ENCODE data around the gene NXPH1.

NXPH1 gene

DNA sequence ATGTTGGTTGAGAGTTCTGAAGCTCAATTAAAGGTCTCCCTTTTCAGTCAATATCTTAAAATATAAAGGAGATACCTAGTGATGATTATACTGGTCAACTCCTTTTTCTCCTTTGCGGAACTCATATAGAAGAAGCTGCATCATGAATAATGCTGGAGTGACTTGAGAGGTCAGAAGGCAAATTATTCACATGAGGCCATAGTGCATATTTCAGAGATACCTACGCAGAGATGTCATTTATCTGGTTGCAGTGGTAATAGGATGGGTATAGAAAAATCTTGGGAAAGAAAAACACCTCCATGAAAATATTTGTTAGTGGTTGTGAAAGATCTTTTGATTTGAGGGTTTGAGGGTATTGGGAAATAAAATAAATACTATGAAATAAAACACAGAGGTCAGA lies 47.7 kb downstream of the NXPH1 start:
- H3K27me3 ChIP-seq (ENCODE audit: insufficient read depth, low read length): no peaks in the 10 kb centered on the region
- no peak overlapping the region for H3K4me3 ChIP-seq (ENCODE audit: low read length)
- no peaks in the 10 kb centered on the region for H3K36me3 ChIP-seq (ENCODE audit: insufficient read depth, low read depth, low read length)
- no peaks in the 10 kb centered on the region for H3K4me1 ChIP-seq (ENCODE audit: insufficient read depth, low read length)
- no peaks in the 10 kb centered on the region for H3K9me3 ChIP-seq (ENCODE audit: insufficient read depth, low read depth, low read length)
- H3K9ac ChIP-seq (ENCODE audit: low read depth, low read length): no peak overlapping the region
- no peak overlapping the region for H3K27ac ChIP-seq (ENCODE audit: low read length)

DNA sequence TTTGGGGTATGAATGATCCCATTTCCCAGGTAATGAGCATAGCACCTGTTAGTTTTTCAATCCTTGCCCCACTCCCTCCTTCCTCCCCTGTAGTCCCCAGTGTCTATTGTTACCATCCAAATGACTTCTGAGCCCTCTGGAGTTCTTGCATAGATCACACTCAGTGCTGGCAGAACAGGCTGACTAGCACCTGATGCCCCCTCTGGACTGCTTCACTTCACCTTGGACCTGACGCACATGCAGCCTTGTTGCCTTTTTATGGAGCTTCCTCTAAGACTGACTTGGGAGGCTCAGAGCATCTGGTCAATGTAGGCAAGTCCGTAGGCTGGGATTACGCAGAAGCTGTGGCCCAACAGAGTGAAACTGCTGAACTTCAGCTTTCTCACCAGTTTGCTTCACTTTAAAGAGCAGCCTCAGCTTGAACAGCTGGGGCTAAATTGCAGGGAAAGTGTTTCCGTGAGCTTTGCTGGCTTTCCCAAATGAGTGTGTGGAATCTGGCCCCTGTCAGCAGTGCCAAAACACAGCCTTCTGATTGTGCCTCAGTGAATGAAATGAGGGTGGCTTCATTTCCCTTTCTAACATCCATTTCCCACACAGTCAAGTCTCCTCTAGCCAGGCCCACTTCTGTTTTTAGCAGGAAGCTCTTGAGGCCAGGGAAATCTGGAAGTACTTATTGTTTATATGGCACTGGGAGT lies 48.5 kb downstream of the NXPH1 start:
- H3K36me3 ChIP-seq (ENCODE audit: insufficient read depth, low read depth, low read length): no peaks in the 10 kb centered on the region
- H3K27ac ChIP-seq (ENCODE audit: low read length): no peak overlapping the region
- no peaks in the 10 kb centered on the region for H3K27me3 ChIP-seq (ENCODE audit: insufficient read depth, low read length)
- no peaks in the 10 kb centered on the region for H3K4me1 ChIP-seq (ENCODE audit: insufficient read depth, low read length)
- no peak overlapping the region for H3K9ac ChIP-seq (ENCODE audit: low read depth, low read length)
- no peak overlapping the region for H3K4me3 ChIP-seq (ENCODE audit: low read length)
- no peaks in the 10 kb centered on the region for H3K9me3 ChIP-seq (ENCODE audit: insufficient read depth, low read depth, low read length)

- Histone ChIP-seq H3K36me3 (ENCODE audit: insufficient read depth, low read depth, low read length) (no peaks in the 10 kb centered on the region), H3K9me3 (ENCODE audit: insufficient read depth, low read depth, low read length) (no peaks in the 10 kb centered on the region), H3K4me1 (ENCODE audit: insufficient read depth, low read length) (no peaks in the 10 kb centered on the region), H3K27ac (ENCODE audit: low read length) (no peak overlapping the region), H3K9ac (ENCODE audit: low read depth, low read length) (no peak overlapping the region), H3K4me3 (ENCODE audit: low read length) (no peak overlapping the region), H3K27me3 (ENCODE audit: insufficient read depth, low read length) (no peaks in the 10 kb centered on the region)
Measured at GRCh38 chr7:8490391-8491045, 57.1 kb downstream of the NXPH1 start.

GRCh38 chr7:8491106-8491505 lies 57.7 kb downstream of the NXPH1 start:
- H3K4me1 ChIP-seq (ENCODE audit: insufficient read depth, low read length): no peaks in the 10 kb centered on the region
- no peak overlapping the region for H3K4me3 ChIP-seq (ENCODE audit: low read length)
- no peaks in the 10 kb centered on the region for H3K9me3 ChIP-seq (ENCODE audit: insufficient read depth, low read depth, low read length)
- H3K9ac ChIP-seq (ENCODE audit: low read depth, low read length): no peak overlapping the region
- no peaks in the 10 kb centered on the region for H3K36me3 ChIP-seq (ENCODE audit: insufficient read depth, low read depth, low read length)
- no peak overlapping the region for H3K27ac ChIP-seq (ENCODE audit: low read length)
- no peaks in the 10 kb centered on the region for H3K27me3 ChIP-seq (ENCODE audit: insufficient read depth, low read length)

- no peaks in the 10 kb centered on the region for H3K4me1 ChIP-seq (ENCODE audit: insufficient read depth, low read length)
Measured at GRCh38 chr7:8491544-8492489, 58.4 kb downstream of the NXPH1 start.

GRCh38 chr7:8499128-8499527 lies 65.7 kb downstream of the NXPH1 start:
- Histone ChIP-seq H3K9ac (ENCODE audit: low read depth, low read length) (no peak overlapping the region), H3K9me3 (ENCODE audit: insufficient read depth, low read depth, low read length) (no peaks in the 10 kb centered on the region), H3K27me3 (ENCODE audit: insufficient read depth, low read length) (no peaks in the 10 kb centered on the region), H3K36me3 (ENCODE audit: insufficient read depth, low read depth, low read length) (no peaks in the 10 kb centered on the region), H3K4me3 (ENCODE audit: low read length) (no peak overlapping the region), H3K4me1 (ENCODE audit: insufficient read depth, low read length) (peaks cover 6% of the 10 kb centered on the region), H3K27ac (ENCODE audit: low read length) (no peak overlapping the region)

More at GRCh38 chr7:8491544-8492489, 58.4 kb downstream of the NXPH1 start:
- Histone ChIP-seq H3K27me3 (ENCODE audit: insufficient read depth, low read length) (no peaks in the 10 kb centered on the region), H3K9me3 (ENCODE audit: insufficient read depth, low read depth, low read length) (no peaks in the 10 kb centered on the region), H3K4me3 (ENCODE audit: low read length) (no peak overlapping the region), H3K36me3 (ENCODE audit: insufficient read depth, low read depth, low read length) (no peaks in the 10 kb centered on the region), H3K9ac (ENCODE audit: low read depth, low read length) (no peak overlapping the region), H3K27ac (ENCODE audit: low read length) (no peak overlapping the region)

DNA sequence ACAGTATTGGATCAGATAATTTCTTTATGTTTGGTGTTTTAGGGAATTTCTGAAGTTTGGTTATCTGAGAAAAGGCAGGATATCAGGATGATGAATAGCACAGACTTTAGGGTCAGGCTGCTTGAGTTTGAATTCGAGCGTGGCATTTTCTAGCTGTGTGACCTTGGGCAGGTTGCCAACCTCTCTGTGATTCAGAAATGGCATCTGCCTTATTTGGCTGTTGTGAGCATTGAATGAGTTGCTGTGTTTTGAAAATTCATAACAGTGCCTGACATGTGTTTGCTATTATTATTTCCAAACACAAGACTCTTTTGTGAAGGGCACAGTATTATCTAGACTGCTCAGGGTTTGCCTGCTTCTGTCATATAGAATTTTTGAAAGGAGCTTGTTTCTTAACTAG lies 66.9 kb downstream of the NXPH1 start:
- Histone ChIP-seq H3K4me3 (ENCODE audit: low read length) (no peak overlapping the region), H3K27ac (ENCODE audit: low read length) (no peak overlapping the region), H3K4me1 (ENCODE audit: insufficient read depth, low read length) (peaks cover 6% of the 10 kb centered on the region), H3K9ac (ENCODE audit: low read depth, low read length) (no peak overlapping the region), H3K27me3 (ENCODE audit: insufficient read depth, low read length) (no peaks in the 10 kb centered on the region), H3K9me3 (ENCODE audit: insufficient read depth, low read depth, low read length) (no peaks in the 10 kb centered on the region), H3K36me3 (ENCODE audit: insufficient read depth, low read depth, low read length) (no peaks in the 10 kb centered on the region)

GRCh38 chr7:8507566-8507965 lies 74.2 kb downstream of the NXPH1 start:
- H3K4me3 ChIP-seq (ENCODE audit: low read length): no peak overlapping the region
- H3K36me3 ChIP-seq (ENCODE audit: insufficient read depth, low read depth, low read length): no peaks in the 10 kb centered on the region
- no peaks in the 10 kb centered on the region for H3K9me3 ChIP-seq (ENCODE audit: insufficient read depth, low read depth, low read length)
- H3K27ac ChIP-seq (ENCODE audit: low read length): no peak overlapping the region
- no peaks in the 10 kb centered on the region for H3K27me3 ChIP-seq (ENCODE audit: insufficient read depth, low read length)
- H3K4me1 ChIP-seq (ENCODE audit: insufficient read depth, low read length): no peaks in the 10 kb centered on the region
- no peak overlapping the region for H3K9ac ChIP-seq (ENCODE audit: low read depth, low read length)

DNA sequence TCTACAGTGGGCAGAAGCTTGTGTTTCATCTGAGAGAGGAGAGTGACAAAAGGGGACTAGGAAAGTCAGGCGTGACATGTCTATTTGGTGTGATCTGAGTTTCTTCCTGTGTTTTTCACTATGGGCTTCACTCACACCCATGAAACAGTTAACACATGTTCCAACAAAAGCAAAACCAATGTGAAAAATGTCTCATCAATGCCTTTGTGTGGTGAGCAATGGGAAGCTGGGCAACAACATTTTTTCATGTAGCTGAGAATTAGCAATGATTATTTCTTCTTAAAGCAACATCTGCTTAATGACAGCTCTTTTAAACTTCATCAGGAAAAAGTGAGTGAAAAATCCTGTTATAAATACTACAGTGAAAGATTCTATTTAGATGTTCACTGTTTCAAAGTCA lies 76.2 kb downstream of the NXPH1 start:
- Histone ChIP-seq H3K36me3 (ENCODE audit: insufficient read depth, low read depth, low read length) (no peaks in the 10 kb centered on the region), H3K4me1 (ENCODE audit: insufficient read depth, low read length) (no peaks in the 10 kb centered on the region), H3K27me3 (ENCODE audit: insufficient read depth, low read length) (no peaks in the 10 kb centered on the region), H3K9ac (ENCODE audit: low read depth, low read length) (no peak overlapping the region), H3K4me3 (ENCODE audit: low read length) (no peak overlapping the region), H3K27ac (ENCODE audit: low read length) (no peak overlapping the region), H3K9me3 (ENCODE audit: insufficient read depth, low read depth, low read length) (no peaks in the 10 kb centered on the region)

- no peaks in the 10 kb centered on the region for H3K4me1 ChIP-seq (ENCODE audit: insufficient read depth, low read length)
- no peaks in the 10 kb centered on the region for H3K9me3 ChIP-seq (ENCODE audit: insufficient read depth, low read depth, low read length)
- no peak overlapping the region for H3K27ac ChIP-seq (ENCODE audit: low read length)
- no peaks in the 10 kb centered on the region for H3K27me3 ChIP-seq (ENCODE audit: insufficient read depth, low read length)
- H3K36me3 ChIP-seq (ENCODE audit: insufficient read depth, low read depth, low read length): no peaks in the 10 kb centered on the region
- no peak overlapping the region for H3K9ac ChIP-seq (ENCODE audit: low read depth, low read length)
- H3K4me3 ChIP-seq (ENCODE audit: low read length): no peak overlapping the region
Measured at GRCh38 chr7:8511855-8512254, 78.4 kb downstream of the NXPH1 start.

- H3K27me3 ChIP-seq (ENCODE audit: insufficient read depth, low read length): no peaks in the 10 kb centered on the region
- no peak overlapping the region for H3K4me3 ChIP-seq (ENCODE audit: low read length)
- no peak overlapping the region for H3K27ac ChIP-seq (ENCODE audit: low read length)
- no peaks in the 10 kb centered on the region for H3K4me1 ChIP-seq (ENCODE audit: insufficient read depth, low read length)
- no peaks in the 10 kb centered on the region for H3K9me3 ChIP-seq (ENCODE audit: insufficient read depth, low read depth, low read length)
- no peaks in the 10 kb centered on the region for H3K36me3 ChIP-seq (ENCODE audit: insufficient read depth, low read depth, low read length)
- H3K9ac ChIP-seq (ENCODE audit: low read depth, low read length): no peak overlapping the region
Measured at GRCh38 chr7:8514781-8515519, 81.5 kb downstream of the NXPH1 start.
